Lower leg skin (tissue), 4 donors: Measurements from ENCODE around the gene PADI4. TPM values are rescaled to one million over a fixed set of nuclear protein-coding genes. Genes with fewer than 3 reads are reported as not detected.
"Not testable (repeated sequence)": the region's sequence is repeated elsewhere in the genome, so short reads cannot be mapped to it uniquely, and the experiment has no call there.

ENCODE experiments used
- DNase-seq, 2 donors: peaks; one replicate each; pipeline ENCODE4 v3.0.0-alpha.2; 2019; ENCODE audit warnings: low spot score in 2 of 2
- H3K4me3 ChIP-seq: fragments of 200-600 bp; sonication (generic); 2 replicates; pipeline ENCODE4 v1.5.1; 2017; ENCODE audit warnings: mild to moderate bottlenecking, low read depth; ENCODE audit not compliant: poor library complexity, severe bottlenecking
- CTCF ChIP-seq, 3 donors: fragments of 450-650 bp; IDR thresholded peaks; one replicate each; pipeline ENCODE4 v1.5.1; 2016; ENCODE audit warnings: antibody characterized with exemption in 3 of 3, mild to moderate bottlenecking in 3 of 3, moderate library complexity in 2 of 3
- POLR2A ChIP-seq, 2 donors: fragments of 450-650 bp; IDR thresholded peaks; one replicate each; pipeline ENCODE4 v1.6.1; 2016 to 2017; ENCODE audit warnings: antibody characterized with exemption in 2 of 2, mild to moderate bottlenecking in 1 of 2, moderate library complexity in 1 of 2
- WGBS, 2 donors: methylation state at CpG; one replicate each; pipeline ENCODE4 v1.1.5; 2018; 5-methylcytosine and 5-hydroxymethylcytosine counted together
- intact Hi-C: fragments of 100-400 bp; cut with DNase I; formaldehyde crosslinking; loops from one replicate; pipeline ENCODE4 v1.15.0; 2023; ENCODE audit warnings: low total_unique reads
- total RNA-seq, 4 donors: library from RNA; depleted of rRNA; stranded (reverse); fragments of >200 nt; gene quantifications; one replicate each; pipeline ENCODE4 v1.1.0, GENCODE V29; 2016

PADI4 gene
- total RNA-seq, 4 donors from 2014 or later, result 0.51 TPM; not detected in 3

GRCh38 chr1:17318262-17318661 is 10.3 kb downstream of the PADI4 start:
- no peak overlapping the region for H3K4me3 ChIP-seq
- intact Hi-C loops, result no loop called here
- DNase-seq, result no peak
- TF ChIP-seq CTCF (IDR thresholded peaks at IDR 0.05) (no peak), POLR2A (IDR thresholded peaks at IDR 0.05) (no peak)
- 57 to 64% methylated on average over 6 of the region's 6 CpGs for WGBS, 2 donors

GRCh38 chr1:17319561-17320350 is 11.8 kb downstream of the PADI4 start:
- no peak for DNase-seq
- intact Hi-C loops, result no loop called here
- TF ChIP-seq POLR2A (IDR thresholded peaks at IDR 0.05) (no peak), CTCF (IDR thresholded peaks at IDR 0.05) (no peak)
- no peak overlapping the region for H3K4me3 ChIP-seq
- 93 to 94% methylated on average over 11 of the region's 11 CpGs for WGBS, 2 donors

GRCh38 chr1:17321857-17322390 is 13.9 kb downstream of the PADI4 start:
- 87 to 89% methylated on average over 6 of the region's 6 CpGs for WGBS, 2 donors
- H3K4me3 ChIP-seq, intact Hi-C loops, DNase-seq: not testable (repeated sequence)

- no peak for TF ChIP-seq CTCF (IDR thresholded peaks at IDR 0.05)
- TF ChIP-seq POLR2A (IDR thresholded peaks at IDR 0.05), result no peak
- WGBS, 2 donors, result 75 to 86% methylated on average over 5 of the region's 5 CpGs
- DNase-seq, result no peak
- no peak overlapping the region for H3K4me3 ChIP-seq
- intact Hi-C loops, result no loop called here
These were observed 20.9 kb downstream of the PADI4 start for GRCh38 chr1:17328855-17329254.

GRCh38 chr1:17329610-17330009 is 21.6 kb downstream of the PADI4 start:
- no peak for DNase-seq
- intact Hi-C loops, result loop anchor here (10.0 kb wide), 1 partner anchor 205 kb away; no protein-coding TSS in a partner anchor
- H3K4me3 ChIP-seq, result no peak overlapping the region
- TF ChIP-seq POLR2A (IDR thresholded peaks at IDR 0.05) (no peak), CTCF (IDR thresholded peaks at IDR 0.05) (no peak)
- 78 to 82% methylated on average over 4 of the region's 4 CpGs for WGBS, 2 donors

- no peak for TF ChIP-seq POLR2A (IDR thresholded peaks at IDR 0.05)
- no peak for TF ChIP-seq CTCF (IDR thresholded peaks at IDR 0.05)
- DNase-seq, result peak in 1 of 2 donors; percentile 75
- H3K4me3 ChIP-seq, result no peak overlapping the region
- WGBS, 2 donors, result 72 to 82% methylated on average over 7 of the region's 7 CpGs
- intact Hi-C loops, result loop anchor here (10.0 kb wide), 1 partner anchor 206 kb away; no protein-coding TSS in a partner anchor
These were observed 22.9 kb downstream of the PADI4 start for GRCh38 chr1:17330856-17331255.
